Activated CD4-positive, alpha-beta T cell treated with anti-CD3 and anti-CD28 coated beads, Interleukin-2, amount 50 U/mL, for 4 hours (primary cell): ENCODE results near the gene PPM1B.

ENCODE experiments used
- DNase-seq, 2 experiments: peaks; one replicate each; pipeline ENCODE4 v3.0.0-alpha.2; 2020

Gene PPM1B

GRCh38 chr2:44267269-44267795 lies 98.7 kb downstream of the PPM1B start:
- DNase-seq = no peak

- no peak for DNase-seq
These were observed 99.3 kb downstream of the PPM1B start for GRCh38 chr2:44267796-44268648.

GRCh38 chr2:44269831-44270230 lies 101.2 kb downstream of the PPM1B start:
- no peak for DNase-seq

GRCh38 chr2:44271296-44271695 lies 102.6 kb downstream of the PPM1B start:
- DNase-seq = no peak

- DNase-seq = no peak
These were observed 104.4 kb downstream of the PPM1B start for GRCh38 chr2:44273076-44273475.

GRCh38 chr2:44273596-44273995 lies 104.9 kb downstream of the PPM1B start:
- no peak for DNase-seq

GRCh38 chr2:44275927-44276303 lies 107.2 kb downstream of the PPM1B start:
- DNase-seq = no peak

GRCh38 chr2:44277541-44277940 lies 108.9 kb downstream of the PPM1B start:
- no peak for DNase-seq

GRCh38 chr2:44280869-44281268 lies 112.2 kb downstream of the PPM1B start:
- DNase-seq = no peak
